Caki2 (cell line): ENCODE results near the gene HAND1. TPM values are rescaled to one million over a fixed set of nuclear protein-coding genes. Genes with fewer than 3 reads are reported as not detected.
"Not testable (repeated sequence)": the region's sequence is repeated elsewhere in the genome, so short reads cannot be mapped to it uniquely, and the experiment has no call there.

Experiments
- DNase-seq: peaks from one replicate; pipeline ENCODE4 v3.0.0-alpha.2; 2015; ENCODE audit warnings: low read depth
- in situ Hi-C: cut with HindIII; loops from 2 replicates; pipeline ENCODE4 v1.10.0; 2016; ENCODE audit warnings: low sequenced_read_pairs, low pct_unique_long_range_greater_than_20kb, mixed read lengths
- total RNA-seq: library from RNA; depleted of rRNA; stranded (reverse); fragments of >200 nt; shearing (Covaris generic); gene quantifications from 2 replicates; pipeline ENCODE4 v1.2.3, GENCODE V29; 2014; ENCODE audit warnings: low replicate concordance; rRNA removed

HAND1 gene
- not detected in 2 replicates for total RNA-seq

- DNase-seq, result no peak
- in situ Hi-C loops, result no loop called here
Measured at GRCh38 chr5:154478224-154478565, at the start of gene HAND1. Gene HAND1, minus strand, starts transcription at chr5:154478227. Its CDS starts 219 bp downstream, at chr5:154478008.

GRCh38 chr5:154526231-154527226, 48.5 kb upstream of the HAND1 start:
- no peak for DNase-seq
- in situ Hi-C loops, result no loop called here

GRCh38 chr5:154524859-154525258, 46.8 kb upstream of the HAND1 start:
- DNase-seq, result no peak
- in situ Hi-C loops, result no loop called here

- in situ Hi-C loops, result no loop called here
Measured at GRCh38 chr5:154524181-154524580, 46.2 kb upstream of the HAND1 start.

GRCh38 chr5:154523709-154524108, 45.7 kb upstream of the HAND1 start:
- DNase-seq, result peak; percentile 29
- in situ Hi-C loops, result no loop called here

More at GRCh38 chr5:154524181-154524580, 46.2 kb upstream of the HAND1 start:
- DNase-seq, result no peak

GRCh38 chr5:154523104-154523503, 45.1 kb upstream of the HAND1 start:
- in situ Hi-C loops, result no loop called here
- no peak for DNase-seq

- DNase-seq, result no peak
- in situ Hi-C loops, result no loop called here
Measured at GRCh38 chr5:154522284-154522683, 44.3 kb upstream of the HAND1 start.

- in situ Hi-C loops, result no loop called here
Measured at GRCh38 chr5:154521756-154522155, 43.7 kb upstream of the HAND1 start.

GRCh38 chr5:154520861-154521453, 42.9 kb upstream of the HAND1 start:
- in situ Hi-C loops, result no loop called here
- peak; percentile 47 for DNase-seq

More at GRCh38 chr5:154521756-154522155, 43.7 kb upstream of the HAND1 start:
- no peak for DNase-seq

- in situ Hi-C loops, result no loop called here
Measured at GRCh38 chr5:154519359-154519758, 41.3 kb upstream of the HAND1 start.

GRCh38 chr5:154518438-154518867, 40.4 kb upstream of the HAND1 start:
- in situ Hi-C loops, result no loop called here
- no peak for DNase-seq

More at GRCh38 chr5:154519359-154519758, 41.3 kb upstream of the HAND1 start:
- peak; percentile 89 for DNase-seq

- in situ Hi-C loops, result no loop called here
Measured at GRCh38 chr5:154517810-154518437, 39.9 kb upstream of the HAND1 start.

GRCh38 chr5:154517181-154517580, 39.2 kb upstream of the HAND1 start:
- no peak for DNase-seq
- in situ Hi-C loops, result no loop called here

More at GRCh38 chr5:154517810-154518437, 39.9 kb upstream of the HAND1 start:
- no peak for DNase-seq

GRCh38 chr5:154516475-154516874, 38.4 kb upstream of the HAND1 start:
- in situ Hi-C loops, result no loop called here
- peak; percentile 16 for DNase-seq

- DNase-seq, in situ Hi-C loops: not testable (repeated sequence)
Measured at GRCh38 chr5:154515488-154515887, 37.5 kb upstream of the HAND1 start.

GRCh38 chr5:154514331-154514730, 36.3 kb upstream of the HAND1 start:
- in situ Hi-C loops, result no loop called here
- no peak for DNase-seq

GRCh38 chr5:154513669-154514084, 35.6 kb upstream of the HAND1 start:
- in situ Hi-C loops, result no loop called here
- no peak for DNase-seq

- DNase-seq, result no peak
- in situ Hi-C loops, result no loop called here
Measured at GRCh38 chr5:154511984-154512383, 34.0 kb upstream of the HAND1 start.
